Measurements from ENCODE around the gene ZSCAN5A.
"Not testable (repeated sequence)": the region's sequence is repeated elsewhere in the genome, so short reads cannot be mapped to it uniquely, and the experiment has no call there.

ZSCAN5A gene

DNA sequence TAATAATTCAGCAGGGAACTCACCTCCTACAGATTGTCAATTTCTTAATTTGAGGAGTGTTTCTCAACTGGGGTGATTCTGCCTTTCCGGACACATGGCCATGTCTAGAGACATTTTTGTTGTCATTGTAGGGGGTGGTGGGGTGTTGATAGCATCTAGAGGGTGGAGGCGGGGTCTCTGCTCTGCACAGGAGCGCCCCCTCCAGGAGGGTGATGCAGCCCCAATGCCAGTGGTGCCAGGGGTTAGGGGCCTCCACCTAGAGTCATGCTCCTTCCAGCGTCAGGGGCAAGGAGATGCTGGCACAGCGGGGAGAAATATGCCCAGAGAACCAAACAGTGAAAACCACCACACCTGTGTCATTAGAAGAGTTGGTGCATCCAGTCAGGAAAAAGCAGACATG lies 107.1 kb downstream of the ZSCAN5A start:
- DNase-seq, ATAC-seq: not testable (repeated sequence)

- ATAC-seq, result no peak
- DNase-seq, result no peak
Observed at GRCh38 chr19:56201973-56202372, 112.7 kb downstream of the ZSCAN5A start, which contains the start of gene ZSCAN5C. TSS of gene ZSCAN5C (plus strand) at chr19:56202273. CDS start at chr19:56205914, 3,641 bp downstream.

DNA sequence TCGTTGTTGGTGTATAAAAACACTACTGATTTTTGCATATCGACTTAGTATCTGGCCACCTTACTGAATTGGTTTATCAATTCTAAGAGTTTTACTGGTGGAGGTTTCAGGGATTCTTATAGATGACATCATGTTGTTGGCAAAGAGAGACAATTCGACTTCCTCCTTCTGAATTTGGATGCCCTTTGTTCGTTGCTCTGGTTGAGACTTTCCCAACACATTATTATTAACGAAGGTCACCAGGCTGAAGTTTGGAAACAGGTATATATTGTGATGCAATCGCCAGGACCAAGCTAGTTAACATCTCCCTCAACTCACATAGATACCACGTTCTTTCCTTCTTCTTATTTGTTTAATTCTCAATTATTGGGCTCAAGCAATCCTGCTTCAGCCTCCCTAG lies 115.0 kb downstream of the ZSCAN5A start:
- DNase-seq (no peak), ATAC-seq (no peak)

GRCh38 chr19:56197646-56198045 lies 117.0 kb downstream of the ZSCAN5A start, which contains the start of gene ZSCAN5B:
TSS of gene ZSCAN5B (minus strand) at chr19:56197783. CDS start at chr19:56193052, 4,731 bp downstream.
- ATAC-seq, DNase-seq: not testable (repeated sequence)

- no peak for ATAC-seq
Observed at GRCh38 chr19:56193981-56194640, 120.5 kb downstream of the ZSCAN5A start.

GRCh38 chr19:56191711-56192110 lies 122.9 kb downstream of the ZSCAN5A start:
- no peak for ATAC-seq
- no peak for DNase-seq

More at GRCh38 chr19:56193981-56194640, 120.5 kb downstream of the ZSCAN5A start:
- no peak for DNase-seq

GRCh38 chr19:56191115-56191514 lies 123.5 kb downstream of the ZSCAN5A start:
- ATAC-seq (no peak), DNase-seq (no peak)

- DNase-seq (no peak), ATAC-seq (no peak)
Observed at GRCh38 chr19:56189785-56190184, 124.9 kb downstream of the ZSCAN5A start.

GRCh38 chr19:56177564-56178243 lies 136.9 kb downstream of the ZSCAN5A start:
- DNase-seq (no peak), ATAC-seq (no peak)

GRCh38 chr19:56176881-56177280 lies 137.8 kb downstream of the ZSCAN5A start:
- ATAC-seq, result no peak
- DNase-seq, result no peak

DNA sequence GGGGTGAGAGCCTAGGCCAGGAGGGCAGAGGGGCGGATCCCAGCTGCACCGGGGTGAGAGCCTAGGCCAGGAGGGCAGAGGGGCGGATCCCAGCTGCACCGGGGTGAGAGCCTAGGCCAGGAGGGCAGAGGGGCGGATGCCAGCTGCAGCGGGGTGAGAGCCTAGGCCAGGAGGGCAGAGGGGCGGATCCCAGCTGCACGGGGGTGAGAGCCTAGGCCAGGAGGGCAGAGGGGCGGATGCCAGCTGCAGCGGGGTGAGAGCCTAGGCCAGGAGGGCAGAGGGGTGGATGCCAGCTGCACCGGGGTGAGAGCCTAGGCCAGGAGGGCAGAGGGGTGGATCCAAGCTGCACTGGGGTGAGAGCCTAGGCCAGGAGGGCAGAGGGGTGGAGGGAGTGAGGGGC lies 138.3 kb downstream of the ZSCAN5A start:
- not testable (repeated sequence) for ATAC-seq, DNase-seq

- ATAC-seq, DNase-seq: not testable (repeated sequence)
Observed at GRCh38 chr19:56175861-56176307, 138.8 kb downstream of the ZSCAN5A start, which contains the start of gene GALP. TSS of gene GALP (plus strand) at chr19:56176008. CDS start at chr19:56177109, 1,101 bp downstream.

GRCh38 chr19:56174550-56174949 lies 140.1 kb downstream of the ZSCAN5A start:
- DNase-seq (no peak), ATAC-seq (no peak)

- no peak for DNase-seq
- ATAC-seq, result no peak
Observed at GRCh38 chr19:56174086-56174485, 140.6 kb downstream of the ZSCAN5A start.
